ENCODE results near the gene RBAK.
"Not testable (repeated sequence)": the region's sequence is repeated elsewhere in the genome, so short reads cannot be mapped to it uniquely, and the experiment has no call there.

Gene RBAK

GRCh38 chr7:5020098-5020497 lies 25.6 kb upstream of the RBAK start:
- no peaks in the 10 kb centered on the region for H3K27me3 ChIP-seq (ENCODE audit: insufficient read depth, poor library complexity, severe bottlenecking)
- no peaks in the 10 kb centered on the region for H3K9me3 ChIP-seq (ENCODE audit: severe bottlenecking)
- ATAC-seq (ENCODE audit: low read depth): no peak
- H3K4me1 ChIP-seq (ENCODE audit: insufficient read depth, poor library complexity, severe bottlenecking): no peaks in the 10 kb centered on the region
- no peak for TF ChIP-seq CTCF (IDR thresholded peaks at IDR 0.05; ENCODE audit: poor library complexity, severe bottlenecking)
- H3K4me3 ChIP-seq (ENCODE audit: severe bottlenecking): no peak overlapping the region
- DNase-seq (ENCODE audit: low spot score): no peak
- H3K36me3 ChIP-seq (ENCODE audit: low read depth): no peaks in the 10 kb centered on the region
- H3K27ac ChIP-seq (ENCODE audit: poor library complexity, severe bottlenecking): no peak overlapping the region

- H3K4me1 ChIP-seq (ENCODE audit: insufficient read depth, poor library complexity, severe bottlenecking); H3K27me3 ChIP-seq (ENCODE audit: insufficient read depth, poor library complexity, severe bottlenecking); DNase-seq (ENCODE audit: low spot score); H3K9me3 ChIP-seq (ENCODE audit: severe bottlenecking); ATAC-seq (ENCODE audit: low read depth); H3K27ac ChIP-seq (ENCODE audit: poor library complexity, severe bottlenecking); H3K36me3 ChIP-seq (ENCODE audit: low read depth); H3K4me3 ChIP-seq (ENCODE audit: severe bottlenecking): not testable (repeated sequence)
Observed at GRCh38 chr7:5020976-5021550, 24.6 kb upstream of the RBAK start.

- H3K4me1 ChIP-seq (ENCODE audit: insufficient read depth, poor library complexity, severe bottlenecking); ATAC-seq (ENCODE audit: low read depth); H3K9me3 ChIP-seq (ENCODE audit: severe bottlenecking); DNase-seq (ENCODE audit: low spot score); H3K27ac ChIP-seq (ENCODE audit: poor library complexity, severe bottlenecking); H3K36me3 ChIP-seq (ENCODE audit: low read depth); H3K27me3 ChIP-seq (ENCODE audit: insufficient read depth, poor library complexity, severe bottlenecking); H3K4me3 ChIP-seq (ENCODE audit: severe bottlenecking): not testable (repeated sequence)
Observed at GRCh38 chr7:5023626-5024025, 22.0 kb upstream of the RBAK start.

- H3K4me1 ChIP-seq (ENCODE audit: insufficient read depth, poor library complexity, severe bottlenecking); DNase-seq (ENCODE audit: low spot score); H3K9me3 ChIP-seq (ENCODE audit: severe bottlenecking); H3K4me3 ChIP-seq (ENCODE audit: severe bottlenecking); H3K27me3 ChIP-seq (ENCODE audit: insufficient read depth, poor library complexity, severe bottlenecking); ATAC-seq (ENCODE audit: low read depth); H3K27ac ChIP-seq (ENCODE audit: poor library complexity, severe bottlenecking); H3K36me3 ChIP-seq (ENCODE audit: low read depth): not testable (repeated sequence)
Observed at GRCh38 chr7:5027796-5028410, 17.8 kb upstream of the RBAK start.

- H3K27ac ChIP-seq (ENCODE audit: poor library complexity, severe bottlenecking); ATAC-seq (ENCODE audit: low read depth): not testable (repeated sequence)
Observed at GRCh38 chr7:5033186-5033585, 12.5 kb upstream of the RBAK start.

GRCh38 chr7:5035276-5035675 lies 10.4 kb upstream of the RBAK start:
- ATAC-seq (ENCODE audit: low read depth) (no peak), DNase-seq (ENCODE audit: low spot score) (no peak)
- Histone ChIP-seq H3K27me3 (ENCODE audit: insufficient read depth, poor library complexity, severe bottlenecking) (no peaks in the 10 kb centered on the region), H3K9me3 (ENCODE audit: severe bottlenecking) (no peaks in the 10 kb centered on the region), H3K4me1 (ENCODE audit: insufficient read depth, poor library complexity, severe bottlenecking) (no peaks in the 10 kb centered on the region), H3K27ac (ENCODE audit: poor library complexity, severe bottlenecking) (no peak overlapping the region), H3K4me3 (ENCODE audit: severe bottlenecking) (no peak overlapping the region), H3K36me3 (ENCODE audit: low read depth) (no peaks in the 10 kb centered on the region)
- TF ChIP-seq CTCF (IDR thresholded peaks at IDR 0.05; ENCODE audit: poor library complexity, severe bottlenecking): no peak

More at GRCh38 chr7:5033186-5033585, 12.5 kb upstream of the RBAK start:
- not testable (repeated sequence) for H3K27me3 ChIP-seq (ENCODE audit: insufficient read depth, poor library complexity, severe bottlenecking); H3K9me3 ChIP-seq (ENCODE audit: severe bottlenecking); H3K36me3 ChIP-seq (ENCODE audit: low read depth); DNase-seq (ENCODE audit: low spot score); H3K4me1 ChIP-seq (ENCODE audit: insufficient read depth, poor library complexity, severe bottlenecking); H3K4me3 ChIP-seq (ENCODE audit: severe bottlenecking)

- Histone ChIP-seq H3K9me3 (ENCODE audit: severe bottlenecking) (no peaks in the 10 kb centered on the region), H3K4me1 (ENCODE audit: insufficient read depth, poor library complexity, severe bottlenecking) (no peaks in the 10 kb centered on the region), H3K4me3 (ENCODE audit: severe bottlenecking) (no peak overlapping the region), H3K27ac (ENCODE audit: poor library complexity, severe bottlenecking) (no peak overlapping the region), H3K27me3 (ENCODE audit: insufficient read depth, poor library complexity, severe bottlenecking) (no peaks in the 10 kb centered on the region), H3K36me3 (ENCODE audit: low read depth) (no peaks in the 10 kb centered on the region)
- no peak for TF ChIP-seq CTCF (IDR thresholded peaks at IDR 0.05; ENCODE audit: poor library complexity, severe bottlenecking)
- ATAC-seq (ENCODE audit: low read depth) (no peak), DNase-seq (ENCODE audit: low spot score) (no peak)
Observed at GRCh38 chr7:5036446-5036845, 9.2 kb upstream of the RBAK start.

Data from RWPE2 (cell line).